ENCODE results near the gene ALDH4A1.

- TF ChIP-seq CTCF (IDR thresholded peaks at IDR 0.05; ENCODE audit: insufficient read depth, low read depth, low read length) (no peak), EZH2 (IDR thresholded peaks at IDR 0.05; ENCODE audit: insufficient read depth, low read length) (no peak)
Measured at GRCh38 chr1:18901952-18902522, 318 bp downstream of the ALDH4A1 start.

Measured in astrocyte (in vitro differentiated cells and primary cell).